ENCODE results near the gene STH. TPM values are rescaled to one million over a fixed set of nuclear protein-coding genes. Genes with fewer than 3 reads are reported as not detected.

STH gene
- total and polyA plus RNA-seq, 2 donors from 2014 or later, result not detected

- FAIRE-seq, result no peak
- intact Hi-C loops (cut with DNase I), result no loop called here
- Histone ChIP-seq H3K4me3 (ENCODE audit: low read length in 3 of 3) (no peak overlapping the region), H3K4me1 (ENCODE audit: control insufficient read depth in 2 of 3, insufficient read depth in 2 of 3, low read depth in 1 of 3, low read length in 3 of 3) (no peaks in the 10 kb centered on the region), H3K27me3 (ENCODE audit: control insufficient read depth, insufficient read depth, low read length) (no peaks in the 10 kb centered on the region), H3K9me3 (ENCODE audit: control insufficient read depth in 2 of 3, insufficient read depth in 1 of 3, low read length in 3 of 3) (no peaks in the 10 kb centered on the region), H3K36me3 (ENCODE audit: control insufficient read depth in 2 of 3, insufficient read depth in 3 of 3, low read length in 3 of 3) (no peaks in the 10 kb centered on the region), H3K27ac (ENCODE audit: low read depth in 2 of 2, low read length in 2 of 2) (no peak overlapping the region), H3K9ac (ENCODE audit: low read length in 3 of 3) (no peak overlapping the region)
- TF ChIP-seq, protein P1, sequence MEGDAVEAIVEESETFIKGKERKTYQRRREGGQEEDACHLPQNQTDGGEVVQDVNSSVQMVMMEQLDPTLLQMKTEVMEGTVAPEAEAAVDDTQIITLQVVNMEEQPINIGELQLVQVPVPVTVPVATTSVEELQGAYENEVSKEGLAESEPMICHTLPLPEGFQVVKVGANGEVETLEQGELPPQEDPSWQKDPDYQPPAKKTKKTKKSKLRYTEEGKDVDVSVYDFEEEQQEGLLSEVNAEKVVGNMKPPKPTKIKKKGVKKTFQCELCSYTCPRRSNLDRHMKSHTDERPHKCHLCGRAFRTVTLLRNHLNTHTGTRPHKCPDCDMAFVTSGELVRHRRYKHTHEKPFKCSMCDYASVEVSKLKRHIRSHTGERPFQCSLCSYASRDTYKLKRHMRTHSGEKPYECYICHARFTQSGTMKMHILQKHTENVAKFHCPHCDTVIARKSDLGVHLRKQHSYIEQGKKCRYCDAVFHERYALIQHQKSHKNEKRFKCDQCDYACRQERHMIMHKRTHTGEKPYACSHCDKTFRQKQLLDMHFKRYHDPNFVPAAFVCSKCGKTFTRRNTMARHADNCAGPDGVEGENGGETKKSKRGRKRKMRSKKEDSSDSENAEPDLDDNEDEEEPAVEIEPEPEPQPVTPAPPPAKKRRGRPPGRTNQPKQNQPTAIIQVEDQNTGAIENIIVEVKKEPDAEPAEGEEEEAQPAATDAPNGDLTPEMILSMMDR (IDR thresholded peaks at IDR 0.05; ENCODE audit: borderline replicate concordance, extremely low read depth, insufficient read depth), result no peak
- no peak for DNase-seq
Measured at GRCh38 chr17:45958307-45958706, 40.7 kb upstream of the STH start.

DNA sequence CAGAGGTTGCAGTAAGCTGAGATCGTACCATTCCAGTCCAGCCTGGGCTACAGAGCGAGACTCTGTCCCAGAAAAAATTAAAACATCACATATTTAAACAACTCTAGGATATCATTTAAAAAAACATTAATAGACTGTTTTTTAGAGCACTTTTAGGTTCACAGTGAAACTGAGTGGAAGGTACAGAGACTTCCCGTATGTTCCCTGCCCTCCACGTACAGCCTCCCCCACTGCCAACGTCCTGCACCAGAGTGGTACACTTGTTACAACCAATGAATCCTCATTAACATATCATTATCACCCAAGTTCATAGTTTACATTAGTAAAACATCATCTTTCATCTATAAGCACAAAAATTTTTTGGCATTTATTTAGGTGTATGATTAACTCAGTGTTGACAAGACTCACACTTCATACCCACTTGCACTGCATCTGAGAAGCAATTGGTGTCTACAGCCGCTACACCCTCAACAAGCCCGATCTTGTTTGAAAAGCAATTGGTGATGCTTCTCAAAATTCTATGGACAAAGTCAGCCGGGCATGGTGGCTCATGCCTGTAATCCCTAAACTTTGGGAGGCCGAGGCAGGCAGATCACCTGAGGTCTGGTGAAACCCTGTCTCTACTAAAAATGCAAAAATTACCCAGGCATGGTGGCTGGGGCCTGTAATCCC, 39.9 kb upstream of the STH start:
- intact Hi-C loops (cut with DNase I), result no loop called here
- TF ChIP-seq, protein P1 (IDR thresholded peaks at IDR 0.05; ENCODE audit: borderline replicate concordance, extremely low read depth, insufficient read depth), result no peak
- Histone ChIP-seq H3K4me1 (ENCODE audit: control insufficient read depth in 2 of 3, insufficient read depth in 2 of 3, low read depth in 1 of 3, low read length in 3 of 3) (no peaks in the 10 kb centered on the region), H3K27ac (ENCODE audit: low read depth in 2 of 2, low read length in 2 of 2) (no peak overlapping the region), H3K4me3 (ENCODE audit: low read length in 3 of 3) (no peak overlapping the region), H3K27me3 (ENCODE audit: control insufficient read depth, insufficient read depth, low read length) (no peaks in the 10 kb centered on the region), H3K9me3 (ENCODE audit: control insufficient read depth in 2 of 3, insufficient read depth in 1 of 3, low read length in 3 of 3) (no peaks in the 10 kb centered on the region), H3K9ac (ENCODE audit: low read length in 3 of 3) (no peak overlapping the region), H3K36me3 (ENCODE audit: control insufficient read depth in 2 of 3, insufficient read depth in 3 of 3, low read length in 3 of 3) (no peaks in the 10 kb centered on the region)
- DNase-seq (no peak), FAIRE-seq (no peak)

DNA sequence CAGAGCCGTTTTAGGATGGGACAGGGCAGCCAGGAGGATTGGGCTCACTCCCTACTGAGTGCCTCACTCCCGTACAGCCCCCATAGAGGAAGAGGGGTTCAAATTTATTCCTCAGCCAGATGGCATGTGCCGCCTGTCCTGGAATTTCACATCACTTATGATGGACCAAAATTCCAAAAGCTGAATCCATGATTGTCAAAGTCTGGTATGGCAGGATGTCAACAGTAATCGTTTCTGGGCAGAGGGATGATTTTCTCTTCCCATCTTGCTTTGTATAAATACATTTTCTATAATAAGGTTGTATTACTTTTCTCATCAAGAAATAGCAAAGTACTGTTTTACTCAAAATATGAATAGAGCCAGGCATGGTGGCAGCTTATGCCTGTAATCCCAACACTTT, 38.7 kb upstream of the STH start:
- Histone ChIP-seq H3K9me3 (ENCODE audit: control insufficient read depth in 2 of 3, insufficient read depth in 1 of 3, low read length in 3 of 3) (no peaks in the 10 kb centered on the region), H3K27me3 (ENCODE audit: control insufficient read depth, insufficient read depth, low read length) (no peaks in the 10 kb centered on the region), H3K4me3 (ENCODE audit: low read length in 3 of 3) (no peak overlapping the region), H3K4me1 (ENCODE audit: control insufficient read depth in 2 of 3, insufficient read depth in 2 of 3, low read depth in 1 of 3, low read length in 3 of 3) (no peaks in the 10 kb centered on the region), H3K27ac (ENCODE audit: low read depth in 2 of 2, low read length in 2 of 2) (no peak overlapping the region), H3K9ac (ENCODE audit: low read length in 3 of 3) (no peak overlapping the region), H3K36me3 (ENCODE audit: control insufficient read depth in 2 of 3, insufficient read depth in 3 of 3, low read length in 3 of 3) (no peaks in the 10 kb centered on the region)
- no peak for DNase-seq
- FAIRE-seq, result no peak
- intact Hi-C loops (cut with DNase I), result no loop called here
- TF ChIP-seq, protein P1 (IDR thresholded peaks at IDR 0.05; ENCODE audit: borderline replicate concordance, extremely low read depth, insufficient read depth), result no peak

DNA sequence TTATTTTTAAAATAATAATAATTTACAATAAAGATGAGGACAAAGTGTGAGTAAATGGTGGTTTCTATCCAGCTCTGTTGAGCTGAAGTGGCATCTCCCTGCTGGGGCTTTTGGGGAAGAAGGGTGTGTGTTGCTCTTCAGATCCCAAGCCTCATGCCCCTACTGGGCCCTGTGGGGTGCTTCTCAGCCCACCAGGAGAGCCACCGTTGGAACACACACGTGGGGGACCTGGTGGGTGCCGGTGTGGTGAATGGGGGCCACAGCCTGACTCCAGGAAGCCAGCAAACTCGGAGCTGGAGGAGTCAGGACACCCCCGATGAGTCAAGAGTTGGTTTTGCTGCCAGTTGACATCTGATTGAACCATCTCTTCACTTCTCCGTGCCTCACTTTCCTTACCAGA, 37.8 kb upstream of the STH start:
- Histone ChIP-seq H3K4me1 (ENCODE audit: control insufficient read depth in 2 of 3, insufficient read depth in 2 of 3, low read depth in 1 of 3, low read length in 3 of 3) (no peaks in the 10 kb centered on the region), H3K27ac (ENCODE audit: low read depth in 2 of 2, low read length in 2 of 2) (no peak overlapping the region), H3K27me3 (ENCODE audit: control insufficient read depth, insufficient read depth, low read length) (no peaks in the 10 kb centered on the region), H3K4me3 (ENCODE audit: low read length in 3 of 3) (no peak overlapping the region), H3K9me3 (ENCODE audit: control insufficient read depth in 2 of 3, insufficient read depth in 1 of 3, low read length in 3 of 3) (no peaks in the 10 kb centered on the region), H3K36me3 (ENCODE audit: control insufficient read depth in 2 of 3, insufficient read depth in 3 of 3, low read length in 3 of 3) (no peaks in the 10 kb centered on the region), H3K9ac (ENCODE audit: low read length in 3 of 3) (no peak overlapping the region)
- FAIRE-seq (no peak), DNase-seq (no peak)
- intact Hi-C loops (cut with DNase I), result no loop called here
- TF ChIP-seq, protein P1 (IDR thresholded peaks at IDR 0.05; ENCODE audit: borderline replicate concordance, extremely low read depth, insufficient read depth), result no peak
